HepG2 (cell line): ENCODE data around the gene CD1D. TPM values are rescaled to one million over a fixed set of nuclear protein-coding genes. Genes with fewer than 3 reads are reported as not detected.

Source experiments
- ATAC-seq: fragments of 200-7000 bp; cut with Tn5 transposase; 3 replicates; pipeline ENCODE4 v1.9.1; 2020; ENCODE audit warnings: mild to moderate bottlenecking, moderate library complexity
- BruUV-seq: library from RNA; stranded (reverse); fragments of 400-500 nt; replicated peaks from 2 replicates; lab custom pipeline; 2021; lab: Mats Ljungman, UMichigan
- CTCF ChIA-PET: fragments of 300-600 bp; formaldehyde crosslinking; extraction: SDS; loops from one replicate; lab custom pipeline; 2021; ENCODE audit warnings: low total read pairs, inconsistent platforms, low intra/inter-chr PET ratio; lab: Yijun Ruan, JAX
- POLR2A ChIA-PET: fragments of 350-600 bp; sonication (Branson Sonifier 250); formaldehyde crosslinking; loops from one replicate; lab custom pipeline; 2020; ENCODE audit warnings: antibody characterized with exemption, inconsistent platforms; lab: Yijun Ruan, JAX
- DNase-seq: peaks from one replicate; pipeline ENCODE4 v3.0.0-alpha.2; 2015; ENCODE audit warnings: low spot score
- FAIRE-seq: peaks from 3 replicates; lab custom pipeline; 2011; peaks lifted over from hg19 to GRCh38; lab: Jason Lieb, UNC
- H2AFZ ChIP-seq: one replicate; pipeline ENCODE4 v1.6.1; 2011; ENCODE audit warnings: low read length, inconsistent platforms
- H3K27ac ChIP-seq: fragments of 300-600 bp; 3 replicates; pipeline ENCODE4 v1.8.0; 2011; ENCODE audit warnings: mixed run types, mild to moderate bottlenecking, mixed read lengths, low read length, inconsistent platforms; ENCODE audit not compliant: insufficient read depth; ENCODE audit errors: extremely low read length
- H3K27me3 ChIP-seq, 2 experiments: fragments of 200-600 bp in 1 of 2; 2 replicates in 1 of 2; 3 replicates in 1 of 2; pipeline versions ENCODE4 v1.6.0 to v1.8.0; 2011; ENCODE audit warnings: low read length in 2 of 2, mild to moderate bottlenecking in 2 of 2, moderate library complexity in 2 of 2, inconsistent platforms in 1 of 2; ENCODE audit not compliant: insufficient read depth in 2 of 2, control insufficient read depth in 1 of 2
- H3K36me3 ChIP-seq, 2 experiments: fragments of 200-600 bp in 1 of 2; replicated peaks in 1 of 2; 2 replicates in 1 of 2; 3 replicates in 1 of 2; pipeline versions ENCODE4 v1.5.1 to v1.8.0; 2011; ENCODE audit warnings: low read length in 2 of 2, inconsistent platforms in 1 of 2; ENCODE audit not compliant: insufficient read depth in 2 of 2, control insufficient read depth in 1 of 2
- H3K4me1 ChIP-seq: 2 replicates; pipeline ENCODE4 v1.5.1; 2012; ENCODE audit warnings: low read length, inconsistent platforms; ENCODE audit not compliant: insufficient read depth
- H3K4me2 ChIP-seq: 2 replicates; pipeline ENCODE4 v1.6.0; 2011; ENCODE audit warnings: low read depth, low read length, inconsistent platforms
- H3K4me3 ChIP-seq, 3 experiments: fragments of 200-600 bp in 1 of 3; sonication (generic), shearing (Covaris generic) in 1 of 3; replicated peaks in 1 of 3; 2 replicates each; pipeline ENCODE4 v1.5.1; 2011 to 2016; ENCODE audit warnings: low read length in 3 of 3, inconsistent platforms in 2 of 3, low read depth in 2 of 3, mild to moderate bottlenecking in 2 of 3, control low read depth in 1 of 3, mixed read lengths in 1 of 3; ENCODE audit not compliant: insufficient read depth in 1 of 3
- H3K79me2 ChIP-seq: one replicate; pipeline ENCODE4 v1.6.1; 2011; ENCODE audit warnings: low read length, inconsistent platforms; ENCODE audit not compliant: insufficient read depth
- H3K9ac ChIP-seq: 2 replicates; pipeline ENCODE4 v1.6.0; 2011; ENCODE audit warnings: mild to moderate bottlenecking, low read depth, low read length, inconsistent platforms; ENCODE audit not compliant: insufficient read depth
- H3K9me3 ChIP-seq: 2 replicates; pipeline ENCODE4 v1.5.1; 2012; ENCODE audit warnings: mild to moderate bottlenecking, low read length
- H4K20me1 ChIP-seq: 2 replicates; pipeline ENCODE4 v1.6.0; 2011; ENCODE audit warnings: inconsistent platforms, mild to moderate bottlenecking, low read length, moderate library complexity; ENCODE audit not compliant: insufficient read depth
- MAFF ChIP-seq: IDR thresholded peaks from 2 replicates; pipeline ENCODE4 v1.6.1; 2011; ENCODE audit warnings: low read depth, low read length, improper control_type of control experiment
- MAFK ChIP-seq, 2 experiments: IDR thresholded peaks in 1 of 2; conservative IDR thresholded peaks in 1 of 2; 2 replicates each; pipeline ENCODE4 v1.6.1; 2011; ENCODE audit warnings: improper control_type of control experiment in 2 of 2, low read length in 2 of 2
- PITX1 ChIP-seq: sonication (generic); formaldehyde crosslinking; IDR thresholded peaks from 2 replicates; pipeline ENCODE4 v1.5.1; 2020; ENCODE audit warnings: mild to moderate bottlenecking, missing genetic modification reagents
- SIX1 ChIP-seq: sonication (generic); formaldehyde crosslinking; IDR thresholded peaks from 2 replicates; pipeline ENCODE4 v1.4.0; 2020; ENCODE audit warnings: missing genetic modification reagents, borderline replicate concordance
- SMC3 ChIP-seq: IDR thresholded peaks from 2 replicates; pipeline ENCODE4 v1.6.1; 2011; ENCODE audit warnings: low read length, improper control_type of control experiment
- STAG1 ChIP-seq: sonication (generic); formaldehyde crosslinking; IDR thresholded peaks from 2 replicates; pipeline ENCODE4 v1.4.0; 2020; ENCODE audit warnings: missing genetic modification reagents
- YEATS4 ChIP-seq: sonication (generic); formaldehyde crosslinking; IDR thresholded peaks from 2 replicates; pipeline ENCODE4 v1.4.0; 2020; ENCODE audit warnings: missing genetic modification reagents, borderline replicate concordance
- ZSCAN22 ChIP-seq: sonication (generic); formaldehyde crosslinking; IDR thresholded peaks from 2 replicates; pipeline ENCODE4 v1.4.0; 2020; ENCODE audit warnings: mild to moderate bottlenecking, missing genetic modification reagents
- WGBS: methylation state at CpG from one replicate; pipeline ENCODE4 v1.1.6; 2017; ENCODE audit warnings: low lambda C conversion rate; 5-methylcytosine and 5-hydroxymethylcytosine counted together
- in situ Hi-C: cut with HindIII; loops from 2 replicates; pipeline ENCODE4 v1.10.0; 2017; ENCODE audit warnings: low pct_unique_long_range_greater_than_20kb; ENCODE audit not compliant: extremely low pct_ligation_motif_present
- intact Hi-C: fragments of 100-400 bp; cut with micrococcal nuclease; formaldehyde crosslinking; loops from one replicate; pipeline ENCODE4 v1.10.0; 2022; ENCODE audit not compliant: unreplicated experiment
- polyA plus RNA-seq, 8 experiments: library from polyadenylated mRNA; depleted of rRNA in 3 of 8; stranded (reverse) in 7 of 8; unstranded in 1 of 8; fragments of >200 nt; fragmentation: Illumina TruSeq in 4 of 8; extraction: Trizol in 4 of 8; gene quantifications; 2 replicates each; pipeline versions ENCODE4 v1.2.1 to v1.2.3, GENCODE V29; 2011 to 2016; ENCODE audit warnings: low read depth in 4 of 8, missing spikeins in 1 of 8, mixed read lengths in 1 of 8; ENCODE audit not compliant: insufficient read depth in 1 of 8
- total RNA-seq, 5 experiments: library from RNA; depleted of rRNA; stranded (reverse); fragments of >200 nt; fragmentation: Illumina TruSeq; extraction: Trizol; gene quantifications; 2 replicates each; pipeline ENCODE4 v1.2.3, GENCODE V29; 2016; ENCODE audit warnings: low read depth in 1 of 5
- TF ChIP-seq, protein P1 (sequence below): IDR thresholded peaks from 2 replicates; pipeline ENCODE4 v1.6.1; 2012; ENCODE audit warnings: low read depth, low read length, improper control_type of control experiment
- TF ChIP-seq, protein P2 (sequence below): sonication (generic); formaldehyde crosslinking; IDR thresholded peaks from 2 replicates; pipeline ENCODE4 v1.5.0; 2020; ENCODE audit warnings: mild to moderate bottlenecking, missing genetic modification reagents, moderate library complexity

CD1D gene
- total and polyA plus RNA-seq, 2 of the 13 experiments (the other 11 are each of a cell fraction or from before 2014, with no cell fraction given) = not detected

DNA sequence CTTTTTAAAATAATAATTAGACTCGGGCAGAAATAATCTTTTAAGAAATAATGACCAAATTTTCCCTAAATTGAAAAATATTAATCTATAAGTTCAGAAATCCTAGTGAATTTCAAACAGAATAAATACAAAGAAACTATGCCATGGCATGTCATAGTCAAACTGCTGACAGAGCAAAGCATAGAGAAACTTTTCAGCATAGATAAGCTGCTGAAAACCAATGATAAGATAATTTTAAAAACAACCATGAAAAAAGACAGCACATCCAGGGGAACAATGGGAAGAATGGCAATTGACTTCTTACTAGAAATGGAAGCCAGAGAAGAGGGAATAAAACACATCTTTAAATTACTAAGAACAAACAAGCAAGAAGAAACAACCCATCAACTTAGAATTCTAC, 19.8 kb downstream of the CD1D start:
- no peak for ATAC-seq
- TF ChIP-seq MAFF (0 out of 2 replicates have a peak, but pooled peaks have one; percentile 6), ZSCAN22 (CRISPR knock-in tag) (no peak), PITX1 (no peak), MAFK (conservative IDR thresholded peaks at IDR 0.05 in 1 of 2, IDR thresholded peaks at IDR 0.05 in 1 of 2; ENCODE audit: low read length in 2 of 2) (peak in 1 of 2 experiments; percentile 58; a peak in 2 of 4 replicates)
- Histone ChIP-seq H3K27me3 (no peaks in the 10 kb centered on the region), H3K79me2 (no peaks in the 10 kb centered on the region), H3K9ac (no peak overlapping the region), H2AFZ (no peak overlapping the region), H3K27ac (no peak overlapping the region), H3K4me1 (no peaks in the 10 kb centered on the region), H4K20me1 (no peaks in the 10 kb centered on the region), H3K4me3 (no peak overlapping the region), H3K36me3 (no peaks in the 10 kb centered on the region), H3K4me2 (no peak overlapping the region), H3K9me3 (no peaks in the 10 kb centered on the region)
- 0% methylated on average over 1 of the region's 1 CpG for WGBS
- in situ Hi-C loops (no loop called here), intact Hi-C loops (no loop called here)
- FAIRE-seq = no peak
- DNase-seq = no peak
- ChIA-PET POLR2A (no interaction called here), CTCF (no interaction called here)
- BruUV-seq = no TSS peak

DNA sequence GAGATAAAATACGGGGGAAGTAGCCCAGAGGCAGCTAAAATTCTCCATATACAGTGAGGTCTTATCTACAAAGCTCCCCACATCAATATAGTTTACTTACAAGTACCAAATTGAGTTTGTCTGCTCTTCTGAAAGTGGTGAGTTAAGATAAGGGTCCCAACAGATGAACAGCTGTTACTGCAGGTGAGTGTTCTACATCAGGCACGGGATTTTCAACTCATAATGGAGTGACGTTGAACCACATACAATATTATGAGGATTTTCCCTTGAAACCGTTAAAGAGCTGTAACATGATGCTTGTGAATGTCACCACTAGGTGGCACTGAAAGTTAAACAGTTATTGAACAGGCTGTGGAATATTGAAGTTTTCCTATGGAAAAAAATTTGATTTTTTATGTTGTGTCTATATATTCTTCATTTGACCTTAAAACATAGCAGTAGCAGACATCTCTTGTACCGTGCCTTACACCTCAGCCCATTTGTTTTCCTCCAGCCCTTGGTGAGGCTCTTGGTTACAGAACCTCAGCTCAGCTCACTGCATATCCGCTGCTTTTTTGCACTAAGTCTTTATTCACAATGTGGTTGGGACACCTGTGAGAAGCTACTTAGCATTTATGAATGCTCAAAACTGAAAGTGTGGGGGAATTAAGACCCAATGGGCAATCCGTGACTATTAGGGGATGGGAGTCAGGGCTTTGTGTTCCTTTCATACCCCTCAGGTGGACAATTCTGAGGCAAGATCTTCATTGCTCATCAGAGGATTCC, 23.2 kb downstream of the CD1D start:
- BruUV-seq = no TSS peak
- DNase-seq = peak; percentile 49
- intact Hi-C loops = no loop called here
- H3K4me1 ChIP-seq = no peaks in the 10 kb centered on the region
- no peaks in the 10 kb centered on the region for H3K9me3 ChIP-seq
- peak; percentile 89 for ATAC-seq
- peak; percentile 62; the same call in 1 of the 2 replicates for TF ChIP-seq SMC3
- peak; percentile 59 for TF ChIP-seq STAG1 (CRISPR knock-in tag)
- TF ChIP-seq SIX1 (CRISPR knock-in tag) = peak; percentile 51; the same call in 1 of the 2 replicates
- TF ChIP-seq, protein P1, sequence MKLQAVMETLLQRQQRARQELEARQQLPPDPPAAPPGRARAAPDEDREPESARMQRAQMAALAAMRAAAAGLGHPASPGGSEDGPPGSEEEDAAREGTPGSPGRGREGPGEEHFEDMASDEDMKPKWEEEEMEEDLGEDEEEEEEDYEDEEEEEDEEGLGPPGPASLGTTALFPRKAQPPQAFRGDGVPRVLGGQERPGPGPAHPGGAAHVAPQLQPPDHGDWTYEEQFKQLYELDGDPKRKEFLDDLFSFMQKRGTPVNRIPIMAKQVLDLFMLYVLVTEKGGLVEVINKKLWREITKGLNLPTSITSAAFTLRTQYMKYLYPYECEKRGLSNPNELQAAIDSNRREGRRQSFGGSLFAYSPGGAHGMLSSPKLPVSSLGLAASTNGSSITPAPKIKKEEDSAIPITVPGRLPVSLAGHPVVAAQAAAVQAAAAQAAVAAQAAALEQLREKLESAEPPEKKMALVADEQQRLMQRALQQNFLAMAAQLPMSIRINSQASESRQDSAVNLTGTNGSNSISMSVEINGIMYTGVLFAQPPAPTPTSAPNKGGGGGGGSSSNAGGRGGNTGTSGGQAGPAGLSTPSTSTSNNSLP = no peak
- no peak for TF ChIP-seq YEATS4 (CRISPR knock-in tag)
- TF ChIP-seq, protein P2, sequence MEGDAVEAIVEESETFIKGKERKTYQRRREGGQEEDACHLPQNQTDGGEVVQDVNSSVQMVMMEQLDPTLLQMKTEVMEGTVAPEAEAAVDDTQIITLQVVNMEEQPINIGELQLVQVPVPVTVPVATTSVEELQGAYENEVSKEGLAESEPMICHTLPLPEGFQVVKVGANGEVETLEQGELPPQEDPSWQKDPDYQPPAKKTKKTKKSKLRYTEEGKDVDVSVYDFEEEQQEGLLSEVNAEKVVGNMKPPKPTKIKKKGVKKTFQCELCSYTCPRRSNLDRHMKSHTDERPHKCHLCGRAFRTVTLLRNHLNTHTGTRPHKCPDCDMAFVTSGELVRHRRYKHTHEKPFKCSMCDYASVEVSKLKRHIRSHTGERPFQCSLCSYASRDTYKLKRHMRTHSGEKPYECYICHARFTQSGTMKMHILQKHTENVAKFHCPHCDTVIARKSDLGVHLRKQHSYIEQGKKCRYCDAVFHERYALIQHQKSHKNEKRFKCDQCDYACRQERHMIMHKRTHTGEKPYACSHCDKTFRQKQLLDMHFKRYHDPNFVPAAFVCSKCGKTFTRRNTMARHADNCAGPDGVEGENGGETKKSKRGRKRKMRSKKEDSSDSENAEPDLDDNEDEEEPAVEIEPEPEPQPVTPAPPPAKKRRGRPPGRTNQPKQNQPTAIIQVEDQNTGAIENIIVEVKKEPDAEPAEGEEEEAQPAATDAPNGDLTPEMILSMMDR (CRISPR knock-in tag) = peak; percentile 67
- H3K36me3 ChIP-seq = no peaks in the 10 kb centered on the region
- CTCF ChIA-PET = interaction anchor here (0.8 to 1.0 kb wide), 2 partner anchors 323 to 795 kb away, joined by 4 to 5 read pairs; no protein-coding TSS in a partner anchor
- WGBS = 8% methylated on average over 7 of the region's 7 CpGs
- H3K79me2 ChIP-seq = no peaks in the 10 kb centered on the region
- H2AFZ ChIP-seq = no peak overlapping the region
- no peak overlapping the region for H3K4me2 ChIP-seq
- H3K27me3 ChIP-seq = no peaks in the 10 kb centered on the region
- H3K4me3 ChIP-seq = no peak overlapping the region
- H4K20me1 ChIP-seq = no peaks in the 10 kb centered on the region
- no peak overlapping the region for H3K9ac ChIP-seq
- in situ Hi-C loops = no loop called here
- no peak for FAIRE-seq
- H3K27ac ChIP-seq = no peak overlapping the region
- POLR2A ChIA-PET = no interaction called here
